ENCODE measurements around the gene PLEKHO1. TPM values are rescaled to one million over a fixed set of nuclear protein-coding genes. Genes with fewer than 3 reads are reported as not detected.

PLEKHO1 gene
- total RNA-seq, 4 donors from 2014 or later, result 24.8 to 60.2 (median 30.6) TPM

DNA sequence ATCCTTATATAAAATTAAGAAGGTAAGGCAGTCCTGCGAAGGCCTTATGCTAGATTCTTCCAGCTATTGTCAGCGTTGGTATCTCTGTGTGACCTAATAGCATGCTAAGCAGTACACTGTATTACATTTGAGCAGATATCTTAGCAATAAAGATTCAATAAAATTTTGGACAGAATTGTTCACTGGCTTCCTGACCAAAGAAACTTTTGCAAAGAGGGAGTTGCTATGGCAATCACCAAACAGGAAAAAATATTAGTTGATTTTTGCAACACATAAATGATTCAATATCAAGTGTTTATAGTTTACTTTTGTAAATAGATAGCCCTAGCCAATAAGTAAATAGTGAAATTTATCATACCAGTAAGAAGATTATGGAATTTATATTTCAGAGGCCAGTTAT, 31.0 kb upstream of the PLEKHO1 start:
- TF ChIP-seq, protein P1, sequence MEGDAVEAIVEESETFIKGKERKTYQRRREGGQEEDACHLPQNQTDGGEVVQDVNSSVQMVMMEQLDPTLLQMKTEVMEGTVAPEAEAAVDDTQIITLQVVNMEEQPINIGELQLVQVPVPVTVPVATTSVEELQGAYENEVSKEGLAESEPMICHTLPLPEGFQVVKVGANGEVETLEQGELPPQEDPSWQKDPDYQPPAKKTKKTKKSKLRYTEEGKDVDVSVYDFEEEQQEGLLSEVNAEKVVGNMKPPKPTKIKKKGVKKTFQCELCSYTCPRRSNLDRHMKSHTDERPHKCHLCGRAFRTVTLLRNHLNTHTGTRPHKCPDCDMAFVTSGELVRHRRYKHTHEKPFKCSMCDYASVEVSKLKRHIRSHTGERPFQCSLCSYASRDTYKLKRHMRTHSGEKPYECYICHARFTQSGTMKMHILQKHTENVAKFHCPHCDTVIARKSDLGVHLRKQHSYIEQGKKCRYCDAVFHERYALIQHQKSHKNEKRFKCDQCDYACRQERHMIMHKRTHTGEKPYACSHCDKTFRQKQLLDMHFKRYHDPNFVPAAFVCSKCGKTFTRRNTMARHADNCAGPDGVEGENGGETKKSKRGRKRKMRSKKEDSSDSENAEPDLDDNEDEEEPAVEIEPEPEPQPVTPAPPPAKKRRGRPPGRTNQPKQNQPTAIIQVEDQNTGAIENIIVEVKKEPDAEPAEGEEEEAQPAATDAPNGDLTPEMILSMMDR (IDR thresholded peaks at IDR 0.05; ENCODE audit: low read depth), result no peak

DNA sequence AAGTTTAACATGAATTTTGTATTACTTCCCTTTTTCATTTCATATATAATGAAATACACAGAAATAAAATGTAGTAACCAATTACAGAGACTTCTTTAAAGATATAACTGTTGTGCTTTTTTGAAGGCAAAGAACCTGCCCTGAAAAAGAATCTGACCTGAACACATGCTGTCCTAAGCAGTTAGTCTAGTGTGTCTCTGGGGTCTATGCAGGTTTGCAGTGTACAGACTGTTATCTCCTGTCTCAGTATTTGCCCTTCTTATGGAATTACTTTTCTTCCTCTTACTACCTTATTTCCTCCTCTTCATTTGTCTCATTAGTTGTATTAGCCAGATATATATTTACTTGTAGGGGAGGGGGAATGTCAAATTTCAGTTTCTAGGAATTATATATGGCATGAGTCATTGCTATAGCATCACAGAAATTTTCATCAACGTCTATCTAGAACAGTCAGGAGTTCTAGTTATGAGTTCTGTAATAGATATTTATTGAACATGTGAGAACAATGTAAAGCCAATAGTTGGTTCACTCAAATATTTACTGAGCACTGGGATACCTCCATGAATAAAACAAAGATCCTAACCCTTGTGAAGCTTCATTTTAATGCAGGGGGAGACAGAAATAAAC, 28.4 kb upstream of the PLEKHO1 start:
- TF ChIP-seq, protein P1 (IDR thresholded peaks at IDR 0.05; ENCODE audit: low read depth), result no peak

DNA sequence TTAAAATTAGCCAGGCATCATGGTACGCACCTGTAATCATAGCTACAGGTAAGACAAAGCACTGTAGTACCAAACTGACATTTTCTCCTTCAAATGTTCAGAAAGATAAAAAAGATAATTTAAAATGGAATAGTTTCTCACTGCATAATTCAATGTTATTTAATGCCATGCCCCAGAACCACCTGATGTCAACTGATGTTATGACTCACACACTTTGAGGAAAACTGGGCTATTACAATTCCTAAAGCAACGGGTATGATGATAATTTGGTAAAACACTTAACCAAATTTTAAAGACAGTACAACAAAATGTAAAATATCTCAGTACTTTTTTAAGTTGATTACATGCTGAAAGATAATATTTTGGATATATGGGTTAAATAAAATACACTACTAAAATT, 22.9 kb upstream of the PLEKHO1 start:
- TF ChIP-seq, protein P1 (IDR thresholded peaks at IDR 0.05; ENCODE audit: low read depth), result no peak

DNA sequence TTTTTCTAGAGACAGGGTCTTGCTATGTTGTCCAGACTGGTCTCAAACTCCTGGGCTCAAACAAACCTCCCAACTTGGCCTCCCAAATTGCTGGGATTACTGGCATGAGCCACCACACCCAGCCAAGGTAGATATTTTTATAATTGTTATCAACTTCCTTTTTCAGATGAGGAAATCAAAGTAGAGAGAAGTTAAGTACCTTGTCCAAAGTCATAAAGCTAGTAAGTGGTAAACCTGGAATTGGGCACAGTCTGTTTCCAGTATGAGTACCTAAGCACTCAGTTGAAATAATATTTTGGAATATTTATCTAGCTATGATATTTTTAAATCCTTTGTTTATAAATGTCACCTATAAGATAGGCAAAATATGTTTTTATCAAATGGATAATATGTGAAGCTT, 22.3 kb upstream of the PLEKHO1 start:
- TF ChIP-seq, protein P1 (IDR thresholded peaks at IDR 0.05; ENCODE audit: low read depth), result no peak

DNA sequence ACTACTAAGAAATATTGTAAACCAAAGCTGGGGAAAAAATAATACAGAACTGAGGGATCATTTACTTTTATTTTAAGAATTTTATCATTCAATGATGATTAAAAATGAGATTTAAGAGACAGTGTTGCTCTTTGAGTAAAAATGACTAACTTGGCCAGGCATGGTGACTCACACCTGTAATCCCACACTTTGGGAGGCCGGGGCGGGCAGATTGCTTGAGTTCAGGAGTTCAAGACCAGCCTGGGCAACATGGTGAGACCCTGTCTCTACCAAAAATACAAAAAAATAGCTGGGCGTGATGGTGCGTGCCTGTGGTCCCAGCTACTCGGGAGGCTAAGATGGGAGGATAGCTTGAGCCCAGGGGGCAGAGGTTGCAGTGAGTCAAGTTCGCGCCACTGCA, 21.8 kb upstream of the PLEKHO1 start:
- TF ChIP-seq, protein P1 (IDR thresholded peaks at IDR 0.05; ENCODE audit: low read depth), result no peak

DNA sequence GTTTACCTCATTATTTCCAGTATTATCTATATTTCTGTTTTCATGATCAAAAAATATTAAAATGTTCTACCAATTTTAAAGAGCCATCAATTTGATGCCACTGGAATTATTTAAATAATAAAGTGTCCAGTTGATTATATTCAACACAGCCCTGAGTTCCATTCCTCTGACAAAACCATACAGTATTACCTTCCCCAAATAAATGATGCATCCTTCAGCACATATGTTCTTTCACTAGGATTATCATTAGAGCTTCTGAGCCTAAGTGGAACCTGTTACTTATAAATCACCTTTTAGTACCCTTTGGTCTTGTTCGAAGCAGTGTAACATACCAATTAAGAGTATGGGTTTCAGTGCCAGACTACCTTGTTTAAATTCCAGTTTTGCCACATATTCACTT, 17.3 kb upstream of the PLEKHO1 start:
- TF ChIP-seq, protein P1 (IDR thresholded peaks at IDR 0.05; ENCODE audit: low read depth), result no peak

DNA sequence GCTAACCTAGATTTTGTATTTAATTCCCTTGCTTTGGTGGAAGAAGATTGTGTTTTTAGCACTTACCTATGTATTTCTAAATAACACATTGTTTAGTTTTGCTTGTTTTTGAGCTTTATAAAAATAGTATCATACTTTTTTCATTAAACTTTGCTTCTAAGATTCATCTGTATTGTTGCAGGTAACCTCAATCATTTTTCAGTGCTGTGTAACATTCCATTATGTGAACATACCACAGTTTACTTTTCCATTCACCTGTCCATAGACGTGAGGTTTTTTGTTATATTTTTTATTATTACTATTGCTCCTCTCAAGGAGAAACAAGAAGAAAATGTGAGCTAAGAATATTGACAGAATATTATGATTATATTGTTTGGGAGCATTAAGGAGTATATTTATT, 15.2 kb upstream of the PLEKHO1 start:
- TF ChIP-seq, protein P1 (IDR thresholded peaks at IDR 0.05; ENCODE audit: low read depth), result no peak
